Neural progenitor cell (in vitro differentiated cells): ENCODE data around the gene OPCML. TPM values are rescaled to one million over a fixed set of nuclear protein-coding genes. Genes with fewer than 3 reads are reported as not detected.
A peak's percentile ranks its signal among the peaks of the same experiment; 100 is the strongest.

ENCODE experiments used
- DNase-seq: peaks from one replicate; pipeline ENCODE4 v3.0.0-alpha.2; 2016; ENCODE audit warnings: low spot score
- H2AFZ ChIP-seq: fragments of 200-600 bp; sonication (generic); replicated peaks from 2 replicates; pipeline ENCODE4 v1.6.1; 2016; ENCODE audit warnings: antibody characterized with exemption
- H3F3A ChIP-seq: fragments of 200-600 bp; sonication (generic); 2 replicates; pipeline ENCODE4 v1.6.1; 2016; ENCODE audit warnings: antibody characterized with exemption, low read depth
- H3K27ac ChIP-seq: fragments of 200-600 bp; sonication (generic); 2 replicates; pipeline ENCODE4 v1.5.1; 2016; ENCODE audit warnings: mild to moderate bottlenecking
- H3K27me3 ChIP-seq: fragments of 200-600 bp; sonication (generic); 2 replicates; pipeline ENCODE4 v1.6.1; 2016; ENCODE audit warnings: mild to moderate bottlenecking, moderate library complexity
- H3K36me3 ChIP-seq: fragments of 200-600 bp; sonication (generic); 2 replicates; pipeline ENCODE4 v1.5.1; 2016
- H3K4me1 ChIP-seq: fragments of 200-600 bp; sonication (generic); 2 replicates; pipeline ENCODE4 v1.6.1; 2016; ENCODE audit warnings: mixed run types
- H3K4me2 ChIP-seq: fragments of 200-600 bp; sonication (generic); 2 replicates; pipeline ENCODE4 v1.6.1; 2016
- H3K4me3 ChIP-seq: fragments of 200-600 bp; sonication (generic); 2 replicates; pipeline ENCODE4 v1.5.1; 2016
- H3K79me2 ChIP-seq: fragments of 200-600 bp; sonication (generic); 2 replicates; pipeline ENCODE4 v1.6.1; 2016; ENCODE audit warnings: low read depth
- H3K9ac ChIP-seq: fragments of 200-600 bp; sonication (generic); 2 replicates; pipeline ENCODE4 v1.6.1; 2016
- H3K9me3 ChIP-seq: fragments of 200-600 bp; sonication (generic); 2 replicates; pipeline ENCODE4 v1.5.1; 2016; ENCODE audit warnings: low read depth
- H4K20me1 ChIP-seq: fragments of 200-600 bp; sonication (generic); 2 replicates; pipeline ENCODE4 v1.6.1; 2016; ENCODE audit warnings: low read depth
- H3K27ac Mint-ChIP-seq: 3 replicates; pipeline ENCODE4 v1.8.0; 2021; ENCODE audit warnings: mixed read lengths
- H3K27me3 Mint-ChIP-seq: 2 replicates; pipeline ENCODE4 v1.8.0; 2022; ENCODE audit warnings: low read depth, mild to moderate bottlenecking, inconsistent platforms, moderate library complexity, mixed read lengths; ENCODE audit not compliant: insufficient read depth
- H3K36me3 Mint-ChIP-seq: 3 replicates; pipeline ENCODE4 v1.8.0; 2021; ENCODE audit warnings: mixed read lengths
- H3K4me1 Mint-ChIP-seq: 3 replicates; pipeline ENCODE4 v1.8.0; 2021; ENCODE audit warnings: mixed read lengths
- H3K4me3 Mint-ChIP-seq: 3 replicates; pipeline ENCODE4 v1.8.0; 2021; ENCODE audit warnings: mild to moderate bottlenecking, moderate library complexity, mixed read lengths
- H3K9me3 Mint-ChIP-seq: 3 replicates; pipeline ENCODE4 v1.8.0; 2020; ENCODE audit warnings: mixed read lengths
- CTCF ChIP-seq: fragments of 200-600 bp; sonication (generic); IDR thresholded peaks from 2 replicates; pipeline ENCODE4 v1.5.1; 2017; ENCODE audit warnings: antibody characterized with exemption, mild to moderate bottlenecking
- EZH2 ChIP-seq: fragments of 200-600 bp; sonication (generic); IDR thresholded peaks from 2 replicates; pipeline ENCODE4 v1.6.1; 2017; ENCODE audit warnings: antibody characterized with exemption, mild to moderate bottlenecking, moderate library complexity
- EZH2phosphoT487 ChIP-seq: fragments of 200-600 bp; sonication (generic); IDR thresholded peaks from 2 replicates; pipeline ENCODE4 v1.6.1; 2017; ENCODE audit warnings: antibody characterized with exemption
- total RNA-seq: library from RNA; depleted of rRNA; stranded (reverse); fragments of >200 nt; gene quantifications from 2 replicates; pipeline ENCODE4 v1.2.3, GENCODE V29; 2015; ENCODE audit warnings: low replicate concordance

OPCML gene
- total RNA-seq, 1 donor from 2014 or later: 0.02 TPM

GRCh38 chr11:133081730-133082452 is 450.4 kb downstream of the OPCML start:
- Histone ChIP-seq H4K20me1 (no peaks in the 10 kb centered on the region), H3K9ac (no peak overlapping the region), H2AFZ (peak overlapping the region; percentile 79), H3K9me3 (no peaks in the 10 kb centered on the region), H3K36me3 (no peaks in the 10 kb centered on the region), H3K4me2 (peak overlapping the region; percentile 74), H3K27me3 (peaks cover 83% of the 10 kb centered on the region), H3K79me2 (no peaks in the 10 kb centered on the region), H3K27ac (no peak overlapping the region), H3F3A (no peaks in the 10 kb centered on the region), H3K4me1 (no peaks in the 10 kb centered on the region), H3K4me3 (peak overlapping the region; percentile 42)
- H3K9me3 Mint-ChIP-seq: no peaks in the 10 kb centered on the region
- H3K27ac Mint-ChIP-seq: no peak overlapping the region
- H3K27me3 Mint-ChIP-seq: peaks cover 13% of the 10 kb centered on the region
- H3K4me1 Mint-ChIP-seq: peaks cover 5% of the 10 kb centered on the region
- no peak overlapping the region for H3K4me3 Mint-ChIP-seq
- DNase-seq: peak; percentile 39
- no peaks in the 10 kb centered on the region for H3K36me3 Mint-ChIP-seq
- no peak for TF ChIP-seq EZH2
- TF ChIP-seq EZH2phosphoT487: no peak

DNA sequence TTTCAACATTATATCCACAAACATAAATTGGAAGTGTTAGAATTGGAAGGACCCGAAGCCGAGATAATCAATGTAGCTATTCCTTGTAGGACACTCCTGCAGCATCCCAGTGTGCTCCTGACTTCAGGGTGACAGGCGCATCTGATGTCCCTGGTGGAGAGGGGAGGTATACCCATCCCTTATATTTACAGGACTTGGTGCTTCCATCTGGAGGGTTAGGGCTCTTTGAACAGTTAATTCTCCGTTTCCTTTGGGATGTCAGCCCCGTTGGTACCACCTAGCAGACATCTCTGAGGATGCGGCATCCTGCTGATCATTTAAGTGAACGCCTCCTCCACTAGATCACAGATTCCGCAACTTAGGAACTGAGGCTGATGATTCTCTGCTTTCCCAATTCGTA is 451.3 kb downstream of the OPCML start:
- no peaks in the 10 kb centered on the region for H3K4me1 ChIP-seq
- Mint-ChIP-seq H3K4me3 (no peak overlapping the region), H3K36me3 (no peaks in the 10 kb centered on the region), H3K4me1 (peaks cover 5% of the 10 kb centered on the region), H3K27ac (no peak overlapping the region), H3K9me3 (no peaks in the 10 kb centered on the region), H3K27me3 (peaks cover 14% of the 10 kb centered on the region)
- no peaks in the 10 kb centered on the region for H3K36me3 ChIP-seq
- peak overlapping the region; percentile 74 for H3K4me2 ChIP-seq
- H3K9me3 ChIP-seq: no peaks in the 10 kb centered on the region
- TF ChIP-seq EZH2 (no peak), CTCF (peak; percentile 36)
- H3K27ac ChIP-seq: no peak overlapping the region
- H3K79me2 ChIP-seq: no peaks in the 10 kb centered on the region
- no peak overlapping the region for H3K4me3 ChIP-seq
- H2AFZ ChIP-seq: no peak overlapping the region
- H3K9ac ChIP-seq: no peak overlapping the region
- H3K27me3 ChIP-seq: peaks cover 79% of the 10 kb centered on the region
- no peaks in the 10 kb centered on the region for H3F3A ChIP-seq
- peak; percentile 30 for DNase-seq
- H4K20me1 ChIP-seq: no peaks in the 10 kb centered on the region

DNA sequence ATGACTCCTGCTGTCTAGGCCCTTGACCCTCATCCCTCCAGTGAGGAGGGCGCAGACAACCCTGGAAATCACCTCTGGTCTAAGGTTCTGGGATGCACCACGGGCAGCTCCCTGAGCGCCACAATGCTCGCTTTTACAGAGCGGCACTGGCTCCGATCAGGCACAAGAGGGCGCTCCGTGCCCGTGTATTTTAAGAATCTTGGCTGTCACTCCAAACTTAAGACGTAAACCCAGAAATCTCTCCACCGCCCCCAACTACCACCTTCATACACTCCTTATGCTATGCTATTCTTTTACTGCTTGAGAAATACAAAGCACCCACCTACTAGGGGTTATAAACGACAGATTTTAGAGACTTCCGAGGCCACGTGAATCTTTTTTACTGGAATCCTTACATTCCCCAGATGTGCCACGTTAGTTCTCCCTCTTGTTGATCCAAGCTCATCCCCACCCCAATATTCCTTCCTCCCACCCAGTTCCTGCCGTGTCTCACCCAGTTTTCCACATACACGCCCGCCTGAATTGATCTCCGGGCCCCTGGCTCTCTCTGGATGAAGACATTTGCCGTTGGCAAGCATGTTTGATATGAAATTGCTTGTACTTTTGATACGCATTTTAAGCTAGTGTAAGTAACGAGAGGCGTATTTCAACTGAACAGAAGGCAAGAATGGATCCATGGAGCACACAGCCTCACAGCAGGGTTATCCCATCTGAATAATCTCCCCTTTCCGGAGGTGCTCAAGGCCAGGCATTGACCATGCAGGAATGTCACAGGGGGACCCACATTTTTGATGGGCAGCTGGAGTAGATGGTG is 453.5 kb downstream of the OPCML start:
- no peaks in the 10 kb centered on the region for H3K36me3 ChIP-seq
- no peak overlapping the region for H3K4me3 ChIP-seq
- no peak overlapping the region for H2AFZ ChIP-seq
- H3K9ac ChIP-seq: no peak overlapping the region
- Mint-ChIP-seq H3K27ac (no peak overlapping the region), H3K36me3 (no peaks in the 10 kb centered on the region), H3K4me1 (peaks cover 2% of the 10 kb centered on the region), H3K27me3 (peaks cover 12% of the 10 kb centered on the region), H3K9me3 (no peaks in the 10 kb centered on the region), H3K4me3 (no peak overlapping the region)
- no peaks in the 10 kb centered on the region for H3K79me2 ChIP-seq
- H3K4me2 ChIP-seq: no peak overlapping the region
- TF ChIP-seq EZH2 (no peak), EZH2phosphoT487 (no peak), CTCF (peak; percentile 87)
- no peak overlapping the region for H3K27ac ChIP-seq
- H4K20me1 ChIP-seq: no peaks in the 10 kb centered on the region
- H3K9me3 ChIP-seq: no peaks in the 10 kb centered on the region
- peaks cover 58% of the 10 kb centered on the region for H3K27me3 ChIP-seq
- no peaks in the 10 kb centered on the region for H3K4me1 ChIP-seq
- no peaks in the 10 kb centered on the region for H3F3A ChIP-seq
- peak; percentile 78 for DNase-seq

DNA sequence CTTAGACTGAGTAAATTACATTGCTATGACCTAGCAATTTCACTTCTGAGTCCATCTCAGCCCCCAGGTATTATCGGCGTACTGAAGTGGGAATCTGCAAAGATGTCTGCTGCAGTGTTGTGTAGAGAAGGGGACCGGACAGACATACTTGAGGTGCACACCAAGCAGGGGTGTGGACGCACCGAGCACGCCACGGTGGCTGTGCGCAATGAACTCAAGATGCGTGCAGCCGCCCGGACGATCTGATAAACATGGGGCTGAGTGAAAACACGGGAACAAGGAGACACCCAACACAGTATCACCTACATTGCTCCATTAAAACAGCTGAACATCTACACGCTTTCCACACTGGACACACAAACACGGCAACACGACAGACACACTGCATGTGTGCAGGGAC is 454.3 kb downstream of the OPCML start:
- Mint-ChIP-seq H3K4me1 (no peaks in the 10 kb centered on the region), H3K9me3 (no peaks in the 10 kb centered on the region), H3K36me3 (no peaks in the 10 kb centered on the region), H3K4me3 (no peak overlapping the region), H3K27ac (no peak overlapping the region), H3K27me3 (peaks cover 9% of the 10 kb centered on the region)
- no peak overlapping the region for H3K9ac ChIP-seq
- TF ChIP-seq EZH2 (no peak), EZH2phosphoT487 (no peak), CTCF (no peak)
- H3K4me3 ChIP-seq: no peak overlapping the region
- H4K20me1 ChIP-seq: no peaks in the 10 kb centered on the region
- H3K27me3 ChIP-seq: peaks cover 50% of the 10 kb centered on the region
- H3K27ac ChIP-seq: no peak overlapping the region
- no peak overlapping the region for H3K4me2 ChIP-seq
- no peaks in the 10 kb centered on the region for H3F3A ChIP-seq
- no peaks in the 10 kb centered on the region for H3K4me1 ChIP-seq
- H3K9me3 ChIP-seq: no peaks in the 10 kb centered on the region
- no peaks in the 10 kb centered on the region for H3K79me2 ChIP-seq
- no peak overlapping the region for H2AFZ ChIP-seq
- no peaks in the 10 kb centered on the region for H3K36me3 ChIP-seq
- DNase-seq: no peak
